HepG2 (cell line): Measurements from ENCODE around the gene RGS5. TPM values are rescaled to one million over a fixed set of nuclear protein-coding genes. Genes with fewer than 3 reads are reported as not detected.

Source experiments
- ATAC-seq: fragments of 200-7000 bp; cut with Tn5 transposase; 3 replicates; pipeline ENCODE4 v1.9.1; 2020; ENCODE audit warnings: mild to moderate bottlenecking, moderate library complexity
- BruUV-seq: library from RNA; stranded (reverse); fragments of 400-500 nt; replicated peaks from 2 replicates; lab custom pipeline; 2021; lab: Mats Ljungman, UMichigan
- CTCF ChIA-PET: fragments of 300-600 bp; formaldehyde crosslinking; extraction: SDS; loops from one replicate; lab custom pipeline; 2021; ENCODE audit warnings: low total read pairs, inconsistent platforms, low intra/inter-chr PET ratio; lab: Yijun Ruan, JAX
- POLR2A ChIA-PET: fragments of 350-600 bp; sonication (Branson Sonifier 250); formaldehyde crosslinking; loops from one replicate; lab custom pipeline; 2020; ENCODE audit warnings: antibody characterized with exemption, inconsistent platforms; lab: Yijun Ruan, JAX
- DNase-seq: peaks from one replicate; pipeline ENCODE4 v3.0.0-alpha.2; 2015; ENCODE audit warnings: low spot score
- FAIRE-seq: peaks from 3 replicates; lab custom pipeline; 2011; peaks lifted over from hg19 to GRCh38; lab: Jason Lieb, UNC
- H2AFZ ChIP-seq: one replicate; pipeline ENCODE4 v1.6.1; 2011; ENCODE audit warnings: low read length, inconsistent platforms
- H3K27ac ChIP-seq: fragments of 300-600 bp; 3 replicates; pipeline ENCODE4 v1.8.0; 2011; ENCODE audit warnings: mixed run types, mild to moderate bottlenecking, mixed read lengths, low read length, inconsistent platforms; ENCODE audit not compliant: insufficient read depth; ENCODE audit errors: extremely low read length
- H3K27me3 ChIP-seq, 2 experiments: fragments of 200-600 bp in 1 of 2; 2 replicates in 1 of 2; 3 replicates in 1 of 2; pipeline versions ENCODE4 v1.6.0 to v1.8.0; 2011; ENCODE audit warnings: low read length in 2 of 2, mild to moderate bottlenecking in 2 of 2, moderate library complexity in 2 of 2, inconsistent platforms in 1 of 2; ENCODE audit not compliant: insufficient read depth in 2 of 2, control insufficient read depth in 1 of 2
- H3K36me3 ChIP-seq, 2 experiments: fragments of 200-600 bp in 1 of 2; replicated peaks in 1 of 2; 2 replicates in 1 of 2; 3 replicates in 1 of 2; pipeline versions ENCODE4 v1.5.1 to v1.8.0; 2011; ENCODE audit warnings: low read length in 2 of 2, inconsistent platforms in 1 of 2; ENCODE audit not compliant: insufficient read depth in 2 of 2, control insufficient read depth in 1 of 2
- H3K4me1 ChIP-seq: 2 replicates; pipeline ENCODE4 v1.5.1; 2012; ENCODE audit warnings: low read length, inconsistent platforms; ENCODE audit not compliant: insufficient read depth
- H3K4me2 ChIP-seq: 2 replicates; pipeline ENCODE4 v1.6.0; 2011; ENCODE audit warnings: low read depth, low read length, inconsistent platforms
- H3K4me3 ChIP-seq, 3 experiments: fragments of 200-600 bp in 1 of 3; sonication (generic), shearing (Covaris generic) in 1 of 3; replicated peaks in 1 of 3; 2 replicates each; pipeline ENCODE4 v1.5.1; 2011 to 2016; ENCODE audit warnings: low read length in 3 of 3, inconsistent platforms in 2 of 3, low read depth in 2 of 3, mild to moderate bottlenecking in 2 of 3, control low read depth in 1 of 3, mixed read lengths in 1 of 3; ENCODE audit not compliant: insufficient read depth in 1 of 3
- H3K79me2 ChIP-seq: one replicate; pipeline ENCODE4 v1.6.1; 2011; ENCODE audit warnings: low read length, inconsistent platforms; ENCODE audit not compliant: insufficient read depth
- H3K9ac ChIP-seq: 2 replicates; pipeline ENCODE4 v1.6.0; 2011; ENCODE audit warnings: mild to moderate bottlenecking, low read depth, low read length, inconsistent platforms; ENCODE audit not compliant: insufficient read depth
- H3K9me3 ChIP-seq: 2 replicates; pipeline ENCODE4 v1.5.1; 2012; ENCODE audit warnings: mild to moderate bottlenecking, low read length
- H4K20me1 ChIP-seq: 2 replicates; pipeline ENCODE4 v1.6.0; 2011; ENCODE audit warnings: inconsistent platforms, mild to moderate bottlenecking, low read length, moderate library complexity; ENCODE audit not compliant: insufficient read depth
- ATF7 ChIP-seq, 2 experiments: fragments of 450-650 bp in 1 of 2; sonication (generic) in 1 of 2; formaldehyde crosslinking in 1 of 2; IDR thresholded peaks; 2 replicates each; pipeline versions ENCODE4 v1.4.0 to v1.6.1; 2016 to 2020; ENCODE audit warnings: antibody characterized with exemption in 1 of 2, mild to moderate bottlenecking in 1 of 2, missing genetic modification reagents in 1 of 2
- CBX5 ChIP-seq: sonication (generic); formaldehyde crosslinking; IDR thresholded peaks from 2 replicates; pipeline ENCODE4 v1.4.0; 2020; ENCODE audit warnings: missing genetic modification reagents, borderline replicate concordance
- JARID2 ChIP-seq: sonication (generic); formaldehyde crosslinking; IDR thresholded peaks from 2 replicates; pipeline ENCODE4 v1.8.1; 2023; ENCODE audit warnings: missing genetic modification reagents, inconsistent platforms; ENCODE audit not compliant: insufficient replicate concordance
- KLF11 ChIP-seq: IDR thresholded peaks from 2 replicates; pipeline ENCODE4 v1.6.1; 2016; ENCODE audit warnings: missing compliant biosample characterization
- MED13 ChIP-seq: sonication (generic); formaldehyde crosslinking; IDR thresholded peaks from 2 replicates; pipeline ENCODE4 v1.5.0; 2020; ENCODE audit warnings: missing genetic modification reagents
- RXRA ChIP-seq: sonication (generic); formaldehyde crosslinking; IDR thresholded peaks from 2 replicates; pipeline ENCODE4 v1.5.1; 2020; ENCODE audit warnings: missing genetic modification reagents
- TBP ChIP-seq: sonication (generic); formaldehyde crosslinking; IDR thresholded peaks from 2 replicates; pipeline ENCODE4 v1.5.0; 2020; ENCODE audit warnings: missing genetic modification reagents
- ZNF605 ChIP-seq: sonication (generic); formaldehyde crosslinking; IDR thresholded peaks from 2 replicates; pipeline ENCODE4 v1.8.0; 2022; ENCODE audit warnings: mild to moderate bottlenecking, missing genetic modification reagents
- WGBS: methylation state at CpG from one replicate; pipeline ENCODE4 v1.1.6; 2017; ENCODE audit warnings: low lambda C conversion rate; 5-methylcytosine and 5-hydroxymethylcytosine counted together
- in situ Hi-C: cut with HindIII; loops from 2 replicates; pipeline ENCODE4 v1.10.0; 2017; ENCODE audit warnings: low pct_unique_long_range_greater_than_20kb; ENCODE audit not compliant: extremely low pct_ligation_motif_present
- intact Hi-C: fragments of 100-400 bp; cut with micrococcal nuclease; formaldehyde crosslinking; loops from one replicate; pipeline ENCODE4 v1.10.0; 2022; ENCODE audit not compliant: unreplicated experiment
- polyA plus RNA-seq, 8 experiments: library from polyadenylated mRNA; depleted of rRNA in 3 of 8; stranded (reverse) in 7 of 8; unstranded in 1 of 8; fragments of >200 nt; fragmentation: Illumina TruSeq in 4 of 8; extraction: Trizol in 4 of 8; gene quantifications; 2 replicates each; pipeline versions ENCODE4 v1.2.1 to v1.2.3, GENCODE V29; 2011 to 2016; ENCODE audit warnings: low read depth in 4 of 8, missing spikeins in 1 of 8, mixed read lengths in 1 of 8; ENCODE audit not compliant: insufficient read depth in 1 of 8
- total RNA-seq, 5 experiments: library from RNA; depleted of rRNA; stranded (reverse); fragments of >200 nt; fragmentation: Illumina TruSeq; extraction: Trizol; gene quantifications; 2 replicates each; pipeline ENCODE4 v1.2.3, GENCODE V29; 2016; ENCODE audit warnings: low read depth in 1 of 5

Gene RGS5
- total and polyA plus RNA-seq, 2 of the 13 experiments (the other 11 are each of a cell fraction or from before 2014, with no cell fraction given) = 1.9 to 2.3 TPM

DNA sequence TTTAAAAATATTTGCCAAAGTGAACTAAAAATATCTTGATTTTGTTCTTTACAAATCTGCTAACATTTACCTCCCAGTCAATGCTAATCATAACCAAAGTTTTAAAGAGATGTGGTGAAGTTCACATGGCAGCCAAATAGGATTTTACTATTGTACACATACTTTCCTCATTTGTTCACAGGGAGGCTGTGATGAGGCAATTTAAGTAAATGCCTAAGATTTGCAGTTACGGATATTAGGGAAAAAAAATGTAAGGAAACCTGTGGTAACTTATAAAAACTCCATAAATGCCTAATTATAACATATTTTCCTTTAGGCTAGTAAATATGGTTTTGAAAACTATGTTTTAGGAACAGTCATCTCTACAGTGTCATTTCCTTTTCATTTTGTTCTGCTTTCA, 32.4 kb downstream of the RGS5 start:
- no peaks in the 10 kb centered on the region for H4K20me1 ChIP-seq
- no peak overlapping the region for H2AFZ ChIP-seq
- no peak overlapping the region for H3K9ac ChIP-seq
- no peak for TF ChIP-seq KLF11
- TF ChIP-seq TBP (CRISPR knock-in tag) = no peak
- no peak for TF ChIP-seq MED13 (CRISPR knock-in tag)
- TF ChIP-seq ZNF605 (CRISPR knock-in tag) = no peak
- TF ChIP-seq RXRA = no peak
- no peak for TF ChIP-seq JARID2
- ATAC-seq = no peak
- H3K4me2 ChIP-seq = no peak overlapping the region
- 43% methylated on average over 1 of the region's 1 CpG for WGBS
- H3K4me3 ChIP-seq = no peak overlapping the region
- no peaks in the 10 kb centered on the region for H3K4me1 ChIP-seq
- DNase-seq = no peak
- H3K27ac ChIP-seq = no peak overlapping the region
- CTCF ChIA-PET = no interaction called here
- no peak for FAIRE-seq
- intact Hi-C loops = no loop called here
- POLR2A ChIA-PET = no interaction called here
- no peaks in the 10 kb centered on the region for H3K36me3 ChIP-seq
- H3K9me3 ChIP-seq = no peaks in the 10 kb centered on the region
- H3K27me3 ChIP-seq = no peaks in the 10 kb centered on the region
- no TSS peak for BruUV-seq
- in situ Hi-C loops = no loop called here
- no peaks in the 10 kb centered on the region for H3K79me2 ChIP-seq

DNA sequence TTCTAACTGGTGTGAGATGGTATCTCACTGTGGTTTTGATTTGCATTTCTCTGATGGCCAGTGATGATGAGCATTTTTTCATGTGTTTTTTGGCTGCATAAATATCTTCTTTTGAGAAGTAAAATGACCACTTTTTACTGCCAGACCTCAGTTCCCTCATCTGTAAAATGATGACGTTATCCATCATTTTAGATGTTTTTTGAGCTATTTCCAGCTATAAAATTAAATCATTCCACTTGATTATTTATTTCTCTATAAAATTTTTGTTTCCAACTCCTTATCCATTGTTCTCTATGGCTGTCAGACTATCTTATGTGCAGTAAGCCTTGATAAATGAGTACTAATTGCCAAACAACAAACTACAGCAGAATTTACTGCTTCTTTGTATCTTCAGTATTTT, 33.2 kb downstream of the RGS5 start:
- POLR2A ChIA-PET = no interaction called here
- DNase-seq = no peak
- intact Hi-C loops = no loop called here
- Histone ChIP-seq H3K27me3 (no peaks in the 10 kb centered on the region), H3K9me3 (no peaks in the 10 kb centered on the region), H3K36me3 (no peaks in the 10 kb centered on the region), H3K4me2 (no peak overlapping the region), H3K79me2 (no peaks in the 10 kb centered on the region), H3K4me1 (no peaks in the 10 kb centered on the region), H3K27ac (no peak overlapping the region), H3K9ac (no peak overlapping the region), H4K20me1 (no peaks in the 10 kb centered on the region)
- BruUV-seq = no TSS peak
- CTCF ChIA-PET = no interaction called here
- WGBS = 33% methylated on average over 1 of the region's 1 CpG
- no peak for ATAC-seq
- no peak for TF ChIP-seq CBX5 (CRISPR knock-in tag)
- peak; percentile 74 for TF ChIP-seq ATF7 (IDR thresholded peaks at IDR 0.05)
- no peak for TF ChIP-seq ATF7 (CRISPR knock-in tag; IDR thresholded peaks at IDR 0.05)
- TF ChIP-seq, all 625 proteins: peak for 1
- in situ Hi-C loops = no loop called here
- FAIRE-seq = no peak
- Histone ChIP-seq H3K4me3 (no peak overlapping the region), H2AFZ (no peak overlapping the region)
